Measurements from ENCODE around the gene XBP1.
A peak's percentile ranks its signal among the peaks of the same experiment; 100 is the strongest.

XBP1 gene

GRCh38 chr22:28774378-28774777 lies 26.0 kb downstream of the XBP1 start:
- TF ChIP-seq CTCF (IDR thresholded peaks at IDR 0.05; ENCODE audit: extremely low read depth, insufficient read depth, missing control alignments) = no peak
- DNase-seq (ENCODE audit: low spot score) = no peak
- in situ Hi-C loops (cut with MboI; ENCODE audit: low pct_unique_long_range_greater_than_20kb, low sequenced_read_pairs, unreplicated experiment) = no loop called here

GRCh38 chr22:28773461-28773867 lies 26.9 kb downstream of the XBP1 start:
- peak; percentile 69 for DNase-seq (ENCODE audit: low spot score)
- in situ Hi-C loops (cut with MboI; ENCODE audit: low pct_unique_long_range_greater_than_20kb, low sequenced_read_pairs, unreplicated experiment) = no loop called here
- TF ChIP-seq CTCF (IDR thresholded peaks at IDR 0.05; ENCODE audit: extremely low read depth, insufficient read depth, missing control alignments) = no peak

GRCh38 chr22:28772633-28773460 lies 27.5 kb downstream of the XBP1 start, which contains the start of gene CCDC117:
Gene CCDC117 (plus strand): TSS chr22:28772695. CDS start chr22:28772850, 155 bp downstream.
- TF ChIP-seq CTCF (IDR thresholded peaks at IDR 0.05; ENCODE audit: extremely low read depth, insufficient read depth, missing control alignments) = peak; percentile 17
- in situ Hi-C loops (cut with MboI; ENCODE audit: low pct_unique_long_range_greater_than_20kb, low sequenced_read_pairs, unreplicated experiment) = no loop called here
- peak; percentile 95 for DNase-seq (ENCODE audit: low spot score)

- TF ChIP-seq CTCF (IDR thresholded peaks at IDR 0.05; ENCODE audit: extremely low read depth, insufficient read depth, missing control alignments) = no peak
- no peak for DNase-seq (ENCODE audit: low spot score)
- in situ Hi-C loops (cut with MboI; ENCODE audit: low pct_unique_long_range_greater_than_20kb, low sequenced_read_pairs, unreplicated experiment) = no loop called here
Observed at GRCh38 chr22:28771195-28771791, 29.1 kb downstream of the XBP1 start.

GRCh38 chr22:28769394-28770085 lies 30.8 kb downstream of the XBP1 start:
- no peak for DNase-seq (ENCODE audit: low spot score)
- in situ Hi-C loops (cut with MboI; ENCODE audit: low pct_unique_long_range_greater_than_20kb, low sequenced_read_pairs, unreplicated experiment) = no loop called here
- no peak for TF ChIP-seq CTCF (IDR thresholded peaks at IDR 0.05; ENCODE audit: extremely low read depth, insufficient read depth, missing control alignments)

- in situ Hi-C loops (cut with MboI; ENCODE audit: low pct_unique_long_range_greater_than_20kb, low sequenced_read_pairs, unreplicated experiment) = no loop called here
- DNase-seq (ENCODE audit: low spot score) = no peak
- no peak for TF ChIP-seq CTCF (IDR thresholded peaks at IDR 0.05; ENCODE audit: extremely low read depth, insufficient read depth, missing control alignments)
Observed at GRCh38 chr22:28768701-28769393, 31.5 kb downstream of the XBP1 start.
